Thyroid gland (tissue), 4 donors: ENCODE data around the gene CD9. TPM values are rescaled to one million over a fixed set of nuclear protein-coding genes. Genes with fewer than 3 reads are reported as not detected.
A peak's percentile ranks its signal among the peaks of the same experiment; 100 is the strongest.

ENCODE experiments used
- DNase-seq, 2 donors: peaks; one replicate each; pipeline ENCODE4 v3.0.0-alpha.2; 2019
- H3K27ac ChIP-seq, 3 donors: fragments of 200-600 bp; sonication (generic); 1 replicate in 2 of 3; 2 replicates in 1 of 3; pipeline ENCODE4 v1.5.1; 2016 to 2019; ENCODE audit warnings: mild to moderate bottlenecking in 1 of 3, moderate library complexity in 1 of 3
- H3K27me3 ChIP-seq: fragments of 200-600 bp; sonication (generic); one replicate; pipeline ENCODE4 v1.5.1; 2019
- H3K36me3 ChIP-seq, 2 donors: fragments of 200-600 bp; sonication (generic); one replicate each; pipeline ENCODE4 v1.5.1; 2016 to 2019
- H3K4me1 ChIP-seq, 2 donors: fragments of 200-600 bp; sonication (generic); one replicate each; pipeline ENCODE4 v1.5.1; 2017 to 2019
- H3K4me3 ChIP-seq, 3 donors: fragments of 200-600 bp; sonication (generic); replicated peaks in 1 of 3; 1 replicate in 2 of 3; 2 replicates in 1 of 3; pipeline ENCODE4 v1.5.1; 2016; ENCODE audit warnings: mild to moderate bottlenecking in 1 of 3
- H3K9me3 ChIP-seq: fragments of 200-600 bp; sonication (generic); one replicate; pipeline ENCODE4 v1.5.1; 2017
- POLR2A ChIP-seq, 2 donors: fragments of 450-650 bp; IDR thresholded peaks; one replicate each; pipeline ENCODE4 v1.6.1; 2017; ENCODE audit warnings: antibody characterized with exemption in 2 of 2, mild to moderate bottlenecking in 2 of 2, moderate library complexity in 1 of 2
- WGBS, 2 donors: methylation state at CpG; one replicate each; pipeline ENCODE4 v1.1.5; 2017; 5-methylcytosine and 5-hydroxymethylcytosine counted together
- intact Hi-C: fragments of 100-400 bp; cut with DNase I; formaldehyde crosslinking; loops from one replicate; pipeline ENCODE4 v1.15.1; 2023
- total RNA-seq, 4 donors: library from RNA; depleted of rRNA; stranded (reverse); fragments of >200 nt; gene quantifications; one replicate each; pipeline ENCODE4 v1.2.3, GENCODE V29; 2016
- TF ChIP-seq, protein P1 (sequence below), 6 experiments: fragments of 200-600 bp in 3 of 6; fragments of 450-650 bp in 3 of 6; sonication (generic) in 3 of 6; IDR thresholded peaks; one replicate each; pipeline ENCODE4 v1.5.1; 2016 to 2019; ENCODE audit warnings: antibody characterized with exemption in 6 of 6, mild to moderate bottlenecking in 2 of 6, inconsistent platforms in 1 of 6, moderate library complexity in 1 of 6

CD9 gene
- total RNA-seq, 4 donors from 2014 or later = 367 to 494 (median 375) TPM

DNA sequence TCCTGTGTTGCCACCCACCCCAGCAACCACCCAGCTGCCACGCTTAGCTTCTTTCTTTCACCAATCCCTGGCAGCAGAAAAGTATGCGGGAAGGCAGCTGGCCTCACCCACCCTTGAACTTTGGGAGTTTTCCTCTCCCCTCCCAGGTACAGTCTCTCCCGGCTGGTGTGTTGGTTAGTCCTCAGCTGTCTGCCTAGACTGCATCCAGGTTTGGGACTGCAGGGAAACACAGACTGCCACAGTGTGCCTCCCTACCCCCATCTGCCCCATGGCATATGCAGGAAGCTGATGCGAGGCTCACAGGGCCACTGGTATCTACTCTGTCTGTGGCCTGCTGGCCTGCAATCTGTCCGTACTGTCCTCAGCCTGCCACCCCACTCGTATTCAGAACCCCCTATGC is 2.1 kb downstream of the CD9 start:
- intact Hi-C loops = no loop called here
- WGBS, 2 donors = 36 to 38% methylated on average over 6 of the region's 6 CpGs

DNA sequence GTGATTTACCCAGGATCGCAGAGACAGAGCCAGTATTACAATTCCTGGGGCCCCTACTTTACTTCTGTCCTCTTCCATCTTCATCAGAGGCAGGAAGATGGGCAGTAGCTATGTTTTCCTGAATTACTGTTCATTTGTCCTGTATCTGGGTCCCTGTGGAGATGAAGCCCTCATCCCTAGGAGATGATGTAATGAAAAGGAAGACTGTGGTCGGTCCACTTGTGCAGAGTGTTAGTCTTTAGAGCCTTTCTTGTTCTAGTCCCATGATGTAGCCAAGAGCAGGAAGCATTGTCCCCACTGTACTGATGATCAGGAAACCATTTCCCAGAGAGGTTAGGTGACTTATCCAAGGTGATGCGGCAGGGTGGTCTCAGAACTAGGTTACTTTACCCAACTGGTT is 2.6 kb downstream of the CD9 start:
- DNase-seq = no peak
- Histone ChIP-seq H3K4me3 (peak overlapping the region in 1 of 3 donors; percentile 99), H3K27ac (peak overlapping the region; percentile 98 to 99 (median 99)), H3K4me1 (peaks cover 68 to 75% of the 10 kb centered on the region in 2 donors), H3K36me3 (no peaks in the 10 kb centered on the region), H3K9me3 (no peaks in the 10 kb centered on the region), H3K27me3 (no peaks in the 10 kb centered on the region)
- no peak for TF ChIP-seq POLR2A (IDR thresholded peaks at IDR 0.05)
- TF ChIP-seq, protein P1, sequence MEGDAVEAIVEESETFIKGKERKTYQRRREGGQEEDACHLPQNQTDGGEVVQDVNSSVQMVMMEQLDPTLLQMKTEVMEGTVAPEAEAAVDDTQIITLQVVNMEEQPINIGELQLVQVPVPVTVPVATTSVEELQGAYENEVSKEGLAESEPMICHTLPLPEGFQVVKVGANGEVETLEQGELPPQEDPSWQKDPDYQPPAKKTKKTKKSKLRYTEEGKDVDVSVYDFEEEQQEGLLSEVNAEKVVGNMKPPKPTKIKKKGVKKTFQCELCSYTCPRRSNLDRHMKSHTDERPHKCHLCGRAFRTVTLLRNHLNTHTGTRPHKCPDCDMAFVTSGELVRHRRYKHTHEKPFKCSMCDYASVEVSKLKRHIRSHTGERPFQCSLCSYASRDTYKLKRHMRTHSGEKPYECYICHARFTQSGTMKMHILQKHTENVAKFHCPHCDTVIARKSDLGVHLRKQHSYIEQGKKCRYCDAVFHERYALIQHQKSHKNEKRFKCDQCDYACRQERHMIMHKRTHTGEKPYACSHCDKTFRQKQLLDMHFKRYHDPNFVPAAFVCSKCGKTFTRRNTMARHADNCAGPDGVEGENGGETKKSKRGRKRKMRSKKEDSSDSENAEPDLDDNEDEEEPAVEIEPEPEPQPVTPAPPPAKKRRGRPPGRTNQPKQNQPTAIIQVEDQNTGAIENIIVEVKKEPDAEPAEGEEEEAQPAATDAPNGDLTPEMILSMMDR (IDR thresholded peaks at IDR 0.05) = no peak
- WGBS, 2 donors = 64 to 78% methylated on average over 3 of the region's 3 CpGs
- intact Hi-C loops = no loop called here

More for the DNA sequence above, 2.1 kb downstream of the CD9 start:
- TF ChIP-seq, protein P1 (IDR thresholded peaks at IDR 0.05) = no peak
- TF ChIP-seq POLR2A (IDR thresholded peaks at IDR 0.05) = no peak
- Histone ChIP-seq H3K27me3 (no peaks in the 10 kb centered on the region), H3K9me3 (no peaks in the 10 kb centered on the region), H3K4me3 (peak overlapping the region in 1 of 3 donors; percentile 99), H3K36me3 (no peaks in the 10 kb centered on the region), H3K4me1 (peaks cover 64 to 70% of the 10 kb centered on the region in 2 donors), H3K27ac (peak overlapping the region; percentile 98 to 99 (median 99))
- DNase-seq = peak in 1 of 2 donors; percentile 42

DNA sequence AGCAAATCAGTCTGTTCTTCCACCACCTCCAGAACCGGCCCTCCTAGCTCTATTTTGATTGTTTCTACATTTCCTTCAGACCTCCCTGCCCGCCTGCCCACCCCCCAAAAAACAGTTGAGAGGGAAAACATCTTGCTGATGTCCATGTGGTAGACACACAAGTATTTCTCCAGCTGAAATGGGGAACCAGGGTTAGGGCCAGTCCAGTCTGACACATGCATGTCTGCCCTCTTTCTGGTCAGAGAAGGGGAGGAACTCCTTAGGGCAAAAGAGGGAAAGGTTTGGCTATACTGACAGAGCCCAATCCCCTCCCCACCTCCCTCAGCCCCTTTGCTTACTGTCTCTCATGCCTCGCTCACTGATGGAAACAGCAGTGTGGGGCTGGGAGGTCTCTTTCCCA is 3.4 kb downstream of the CD9 start:
- Histone ChIP-seq H3K27ac (peak overlapping the region; percentile 98 to 99 (median 99)), H3K9me3 (no peaks in the 10 kb centered on the region), H3K4me3 (no peak overlapping the region), H3K27me3 (no peaks in the 10 kb centered on the region), H3K36me3 (no peaks in the 10 kb centered on the region), H3K4me1 (peaks cover 76 to 83% of the 10 kb centered on the region in 2 donors)
- WGBS, 2 donors = 81 to 89% methylated on average over 3 of the region's 3 CpGs
- DNase-seq = no peak
- intact Hi-C loops = no loop called here
- TF ChIP-seq, protein P1 (IDR thresholded peaks at IDR 0.05) = no peak
- no peak for TF ChIP-seq POLR2A (IDR thresholded peaks at IDR 0.05)

DNA sequence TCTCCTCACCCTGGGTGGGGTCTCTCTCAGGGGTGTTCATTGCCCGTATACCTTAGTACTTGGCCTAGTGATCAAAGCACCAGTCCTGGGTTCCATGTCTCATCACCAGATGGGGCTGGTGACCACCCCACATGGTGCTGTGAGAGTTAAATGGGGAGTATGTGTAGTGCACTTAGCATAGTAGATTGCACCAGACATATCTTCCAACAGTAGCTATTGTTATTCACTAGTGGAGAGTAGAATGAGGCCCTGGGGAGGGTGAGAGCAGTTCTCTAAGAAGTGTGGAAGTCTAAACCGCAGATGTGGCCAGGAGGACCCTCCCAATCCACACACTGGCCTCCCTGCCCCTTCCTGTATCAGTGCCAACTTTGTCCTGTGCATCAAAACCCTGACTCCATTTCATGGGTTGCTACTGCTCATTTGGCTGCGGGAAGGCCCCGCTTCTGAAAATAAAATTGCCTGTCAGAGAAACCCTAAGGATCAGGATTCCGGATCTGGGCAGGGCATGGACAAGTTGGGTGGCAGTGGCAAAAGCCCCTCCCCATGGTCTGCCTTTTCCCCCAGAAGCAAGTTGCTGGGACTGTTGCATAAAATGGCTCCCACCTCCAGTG is 4.4 kb downstream of the CD9 start:
- Histone ChIP-seq H3K36me3 (no peaks in the 10 kb centered on the region), H3K9me3 (no peaks in the 10 kb centered on the region), H3K27ac (peak overlapping the region; percentile 98 to 99 (median 99)), H3K4me3 (no peak overlapping the region), H3K4me1 (peaks cover 81 to 86% of the 10 kb centered on the region in 2 donors), H3K27me3 (no peaks in the 10 kb centered on the region)
- TF ChIP-seq, protein P1 (IDR thresholded peaks at IDR 0.05) = no peak
- TF ChIP-seq POLR2A (IDR thresholded peaks at IDR 0.05) = no peak
- DNase-seq = no peak
- intact Hi-C loops = no loop called here
- 40 to 66% methylated on average over 4 to 5 of the region's 5 CpGs for WGBS, 2 donors

DNA sequence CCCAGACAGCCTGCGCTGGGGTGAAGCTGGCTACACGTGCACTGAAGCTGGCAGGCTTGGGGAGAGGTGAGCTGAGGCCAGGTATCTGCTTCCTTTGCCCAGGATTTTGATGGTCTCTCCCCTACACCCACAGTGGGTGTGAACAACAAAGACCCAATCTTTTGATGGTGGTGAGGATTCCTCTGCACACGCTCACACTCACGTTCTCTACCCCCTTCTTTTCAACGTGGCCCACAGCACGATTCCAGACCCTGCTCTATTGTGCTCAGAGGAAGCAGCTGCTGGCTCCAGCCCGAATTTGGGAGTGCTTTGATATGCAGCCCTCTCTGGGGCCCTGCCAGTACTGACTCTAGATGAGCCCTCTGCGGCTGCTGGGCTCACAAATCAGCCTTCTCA is 4.9 kb downstream of the CD9 start:
- Histone ChIP-seq H3K4me1 (peaks cover 86 to 90% of the 10 kb centered on the region in 2 donors), H3K27me3 (no peaks in the 10 kb centered on the region), H3K9me3 (no peaks in the 10 kb centered on the region), H3K4me3 (no peak overlapping the region), H3K36me3 (no peaks in the 10 kb centered on the region), H3K27ac (peak overlapping the region; percentile 98 to 99 (median 99))
- peak; percentile 75 to 83 for DNase-seq
- intact Hi-C loops = no loop called here
- TF ChIP-seq, protein P1 (IDR thresholded peaks at IDR 0.05) = no peak
- TF ChIP-seq POLR2A (IDR thresholded peaks at IDR 0.05) = peak in 1 of 2 donors; percentile 28
- WGBS, 2 donors = 20 to 28% methylated on average over 6 to 8 of the region's 8 CpGs
